ENCODE data around the gene GPS1.

- TF ChIP-seq, protein P1, sequence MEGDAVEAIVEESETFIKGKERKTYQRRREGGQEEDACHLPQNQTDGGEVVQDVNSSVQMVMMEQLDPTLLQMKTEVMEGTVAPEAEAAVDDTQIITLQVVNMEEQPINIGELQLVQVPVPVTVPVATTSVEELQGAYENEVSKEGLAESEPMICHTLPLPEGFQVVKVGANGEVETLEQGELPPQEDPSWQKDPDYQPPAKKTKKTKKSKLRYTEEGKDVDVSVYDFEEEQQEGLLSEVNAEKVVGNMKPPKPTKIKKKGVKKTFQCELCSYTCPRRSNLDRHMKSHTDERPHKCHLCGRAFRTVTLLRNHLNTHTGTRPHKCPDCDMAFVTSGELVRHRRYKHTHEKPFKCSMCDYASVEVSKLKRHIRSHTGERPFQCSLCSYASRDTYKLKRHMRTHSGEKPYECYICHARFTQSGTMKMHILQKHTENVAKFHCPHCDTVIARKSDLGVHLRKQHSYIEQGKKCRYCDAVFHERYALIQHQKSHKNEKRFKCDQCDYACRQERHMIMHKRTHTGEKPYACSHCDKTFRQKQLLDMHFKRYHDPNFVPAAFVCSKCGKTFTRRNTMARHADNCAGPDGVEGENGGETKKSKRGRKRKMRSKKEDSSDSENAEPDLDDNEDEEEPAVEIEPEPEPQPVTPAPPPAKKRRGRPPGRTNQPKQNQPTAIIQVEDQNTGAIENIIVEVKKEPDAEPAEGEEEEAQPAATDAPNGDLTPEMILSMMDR (IDR thresholded peaks at IDR 0.05), result no peak
- no peak for TF ChIP-seq POLR2A (IDR thresholded peaks at IDR 0.05)
These were observed 16.2 kb upstream of the GPS1 start for GRCh38 chr17:82035488-82035887.

Data from uterus (tissue), 2 donors.